Mesendoderm (in vitro differentiated cells): ENCODE data around the gene NTNG2.

Experiments used
- DNase-seq: peaks from one replicate; pipeline ENCODE4 v3.0.0; 2013
- H2AK5ac ChIP-seq: 2 replicates; pipeline ENCODE4 v1.6.1; 2013; ENCODE audit warnings: low read length, inconsistent platforms
- H2BK120ac ChIP-seq: 2 replicates; pipeline ENCODE4 v1.6.1; 2013; ENCODE audit warnings: low read depth, mild to moderate bottlenecking, low read length, moderate library complexity, mixed read lengths
- H2BK15ac ChIP-seq: replicated peaks from 2 replicates; pipeline ENCODE4 v1.6.1; 2013; ENCODE audit warnings: low read depth, mild to moderate bottlenecking, moderate library complexity
- H2BK5ac ChIP-seq: 2 replicates; pipeline ENCODE4 v1.6.1; 2013; ENCODE audit warnings: low read length, inconsistent platforms
- H3K18ac ChIP-seq: 2 replicates; pipeline ENCODE4 v1.6.1; 2013; ENCODE audit warnings: mild to moderate bottlenecking, low read length, mixed read lengths
- H3K23ac ChIP-seq: one replicate; pipeline ENCODE4 v1.6.1; 2013; ENCODE audit warnings: low read length
- H3K27ac ChIP-seq: 2 replicates; pipeline ENCODE4 v1.5.1; 2013; ENCODE audit warnings: low read depth, mild to moderate bottlenecking, inconsistent platforms, low read length, moderate library complexity
- H3K27me3 ChIP-seq: 2 replicates; pipeline ENCODE4 v1.6.1; 2013; ENCODE audit warnings: low read length, control low read depth, mild to moderate bottlenecking, inconsistent platforms; ENCODE audit not compliant: insufficient read depth, poor library complexity
- H3K36me3 ChIP-seq: 2 replicates; pipeline ENCODE4 v1.6.1; 2013; ENCODE audit warnings: low read length, inconsistent platforms; ENCODE audit not compliant: control insufficient read depth, insufficient read depth
- H3K4ac ChIP-seq: one replicate; pipeline ENCODE4 v1.6.1; 2013; ENCODE audit warnings: low read depth, mild to moderate bottlenecking, low read length, moderate library complexity
- H3K4me1 ChIP-seq: 2 replicates; pipeline ENCODE4 v1.6.1; 2013; ENCODE audit warnings: low read depth, low read length, inconsistent platforms; ENCODE audit not compliant: control insufficient read depth
- H3K4me2 ChIP-seq: 2 replicates; pipeline ENCODE4 v1.6.1; 2013; ENCODE audit warnings: low read length
- H3K4me3 ChIP-seq: 2 replicates; pipeline ENCODE4 v1.5.1; 2013; ENCODE audit warnings: mild to moderate bottlenecking, low read length
- H3K56ac ChIP-seq: one replicate; pipeline ENCODE4 v1.6.1; 2013; ENCODE audit warnings: low read length
- H3K79me1 ChIP-seq: 2 replicates; pipeline ENCODE4 v1.6.1; 2013; ENCODE audit warnings: low read length, inconsistent platforms
- H3K79me2 ChIP-seq: 2 replicates; pipeline ENCODE4 v1.6.1; 2013; ENCODE audit warnings: mild to moderate bottlenecking, low read length; ENCODE audit not compliant: control insufficient read depth, insufficient read depth
- H3K9ac ChIP-seq: 2 replicates; pipeline ENCODE4 v1.6.1; 2013; ENCODE audit warnings: low read length, inconsistent platforms
- H4K5ac ChIP-seq: one replicate; pipeline ENCODE4 v1.6.1; 2013; ENCODE audit warnings: low read length
- H4K8ac ChIP-seq: one replicate; pipeline ENCODE4 v1.6.1; 2013; ENCODE audit warnings: low read depth, mild to moderate bottlenecking, control low read depth, low read length, moderate library complexity
- WGBS: extraction: QIAGEN DNeasy Blood & Tissue Kit; methylation state at CpG from one replicate; pipeline ENCODE4 v1.1.7; 2013; ENCODE audit warnings: low lambda C conversion rate, missing lambda C conversion rate; ENCODE audit not compliant: insufficient coverage; ENCODE audit errors: extremely low coverage; 5-methylcytosine and 5-hydroxymethylcytosine counted together

NTNG2 gene

GRCh38 chr9:132185073-132186009 is 23.5 kb downstream of the NTNG2 start:
- no peak overlapping the region for H2AK5ac ChIP-seq
- H3K27me3 ChIP-seq, result peaks cover 20% of the 10 kb centered on the region
- no peak overlapping the region for H4K5ac ChIP-seq
- H3K4me1 ChIP-seq, result no peaks in the 10 kb centered on the region
- no peaks in the 10 kb centered on the region for H3K36me3 ChIP-seq
- H3K4me3 ChIP-seq, result no peak overlapping the region
- H4K8ac ChIP-seq, result no peak overlapping the region
- peak; percentile 57 for DNase-seq
- H3K23ac ChIP-seq, result peak overlapping the region; percentile 24
- no peak overlapping the region for H2BK5ac ChIP-seq
- peak overlapping the region; percentile 0 for H2BK15ac ChIP-seq
- peak overlapping the region; percentile 36 for H3K9ac ChIP-seq
- no peaks in the 10 kb centered on the region for H3K79me2 ChIP-seq
- H3K4me2 ChIP-seq, result no peak overlapping the region
- H2BK120ac ChIP-seq, result no peak overlapping the region
- H3K79me1 ChIP-seq, result no peaks in the 10 kb centered on the region
- H3K56ac ChIP-seq, result peak overlapping the region; percentile 64
- H3K27ac ChIP-seq, result no peak overlapping the region
- no CpG with 5 or more reads among the region's 20 CpGs for WGBS
- H3K4ac ChIP-seq, result peak overlapping the region; percentile 41
- H3K18ac ChIP-seq, result peak overlapping the region; percentile 81

GRCh38 chr9:132187121-132187620 is 25.3 kb downstream of the NTNG2 start:
- Histone ChIP-seq H2AK5ac (no peak overlapping the region), H3K79me2 (no peaks in the 10 kb centered on the region), H4K8ac (no peak overlapping the region), H3K4me3 (no peak overlapping the region), H3K79me1 (no peaks in the 10 kb centered on the region), H2BK5ac (no peak overlapping the region), H3K18ac (no peak overlapping the region), H3K27me3 (peaks cover 20% of the 10 kb centered on the region), H4K5ac (no peak overlapping the region), H3K56ac (peak overlapping the region; percentile 12), H3K27ac (no peak overlapping the region), H2BK120ac (no peak overlapping the region), H2BK15ac (no peak overlapping the region), H3K4ac (no peak overlapping the region), H3K4me1 (no peaks in the 10 kb centered on the region), H3K4me2 (no peak overlapping the region), H3K9ac (no peak overlapping the region), H3K23ac (no peak overlapping the region), H3K36me3 (no peaks in the 10 kb centered on the region)
- DNase-seq, result peak; percentile 47
- WGBS, result no CpG with 5 or more reads among the region's 14 CpGs

GRCh38 chr9:132190966-132191365 is 29.1 kb downstream of the NTNG2 start:
- Histone ChIP-seq H2BK15ac (no peak overlapping the region), H3K4me1 (no peaks in the 10 kb centered on the region), H3K9ac (no peak overlapping the region), H2BK120ac (no peak overlapping the region), H3K27ac (no peak overlapping the region), H2BK5ac (no peak overlapping the region), H3K27me3 (peaks cover 20% of the 10 kb centered on the region), H3K79me1 (no peaks in the 10 kb centered on the region), H3K36me3 (no peaks in the 10 kb centered on the region), H4K5ac (no peak overlapping the region), H3K56ac (no peak overlapping the region), H3K18ac (no peak overlapping the region), H3K23ac (no peak overlapping the region), H3K4me2 (no peak overlapping the region), H3K4ac (no peak overlapping the region), H4K8ac (no peak overlapping the region), H3K79me2 (no peaks in the 10 kb centered on the region), H3K4me3 (no peak overlapping the region), H2AK5ac (no peak overlapping the region)
- WGBS, result no CpG with 5 or more reads among the region's 10 CpGs
- DNase-seq, result no peak

- Histone ChIP-seq H3K18ac (no peak overlapping the region), H3K27ac (no peak overlapping the region), H3K4ac (no peak overlapping the region), H2BK15ac (no peak overlapping the region), H2BK120ac (no peak overlapping the region), H3K4me1 (no peaks in the 10 kb centered on the region), H3K4me3 (no peak overlapping the region), H3K27me3 (peaks cover 4% of the 10 kb centered on the region), H3K79me1 (no peaks in the 10 kb centered on the region), H2AK5ac (no peak overlapping the region), H3K36me3 (no peaks in the 10 kb centered on the region), H4K5ac (no peak overlapping the region), H2BK5ac (no peak overlapping the region), H4K8ac (no peak overlapping the region), H3K56ac (no peak overlapping the region), H3K79me2 (no peaks in the 10 kb centered on the region), H3K9ac (no peak overlapping the region), H3K23ac (no peak overlapping the region), H3K4me2 (no peak overlapping the region)
- WGBS, result no CpG with 5 or more reads among the region's 11 CpGs
- no peak for DNase-seq
Observed at GRCh38 chr9:132192728-132193127, 30.9 kb downstream of the NTNG2 start.

GRCh38 chr9:132193227-132194124 is 31.6 kb downstream of the NTNG2 start:
- Histone ChIP-seq H2BK15ac (no peak overlapping the region), H2BK120ac (no peak overlapping the region), H3K4ac (no peak overlapping the region), H3K18ac (no peak overlapping the region), H3K9ac (no peak overlapping the region), H3K23ac (no peak overlapping the region), H3K4me2 (no peak overlapping the region), H4K5ac (no peak overlapping the region), H3K36me3 (no peaks in the 10 kb centered on the region), H3K79me1 (no peaks in the 10 kb centered on the region), H3K79me2 (no peaks in the 10 kb centered on the region), H3K27ac (no peak overlapping the region), H3K56ac (no peak overlapping the region), H2AK5ac (no peak overlapping the region), H3K4me3 (no peak overlapping the region), H2BK5ac (no peak overlapping the region), H4K8ac (no peak overlapping the region), H3K27me3 (no peaks in the 10 kb centered on the region), H3K4me1 (no peaks in the 10 kb centered on the region)
- no CpG with 5 or more reads among the region's 12 CpGs for WGBS
- no peak for DNase-seq
